DOHH2 (cell line): Measurements from ENCODE around the gene CREB3L2.

Experiments used
- H3F3A ChIP-seq: fragments of 200-600 bp; sonication (generic), shearing (Covaris generic); 2 replicates; pipeline ENCODE4 v1.6.0; 2016; ENCODE audit warnings: antibody characterized with exemption, mild to moderate bottlenecking; ENCODE audit not compliant: control insufficient read depth, insufficient read depth
- H3K27ac ChIP-seq: fragments of 200-600 bp; sonication (generic); 2 replicates; pipeline ENCODE4 v1.5.1; 2014; ENCODE audit warnings: low read depth, mild to moderate bottlenecking, low read length, moderate library complexity
- H3K27me3 ChIP-seq: fragments of 200-600 bp; sonication (generic); 2 replicates; pipeline ENCODE4 v1.6.1; 2014; ENCODE audit warnings: mild to moderate bottlenecking, low read length, mixed read lengths; ENCODE audit not compliant: control insufficient read depth
- H3K36me3 ChIP-seq: fragments of 200-600 bp; sonication (generic); 2 replicates; pipeline ENCODE4 v1.6.1; 2014; ENCODE audit warnings: mild to moderate bottlenecking, low read length, moderate library complexity, mixed read lengths; ENCODE audit not compliant: control insufficient read depth
- H3K4me1 ChIP-seq: fragments of 200-600 bp; sonication (generic); 2 replicates; pipeline ENCODE4 v1.6.1; 2014; ENCODE audit warnings: mild to moderate bottlenecking, low read length, mixed read lengths; ENCODE audit not compliant: control insufficient read depth
- H3K4me2 ChIP-seq: fragments of 200-600 bp; sonication (generic); 2 replicates; pipeline ENCODE4 v1.6.0; 2014; ENCODE audit warnings: mild to moderate bottlenecking, low read length, moderate library complexity
- H3K4me3 ChIP-seq: fragments of 200-600 bp; sonication (generic); 2 replicates; pipeline ENCODE4 v1.5.1; 2014; ENCODE audit warnings: mild to moderate bottlenecking, low read length, mixed read lengths
- H3K79me2 ChIP-seq: fragments of 200-600 bp; sonication (generic); 2 replicates; pipeline ENCODE4 v1.6.1; 2014; ENCODE audit warnings: mild to moderate bottlenecking, low read length, mixed read lengths; ENCODE audit not compliant: control insufficient read depth
- H3K9me2 ChIP-seq: fragments of 200-600 bp; sonication (generic); replicated peaks from 2 replicates; pipeline ENCODE4 v1.6.1; 2014; ENCODE audit warnings: mild to moderate bottlenecking, low read length, mixed read lengths; ENCODE audit not compliant: control insufficient read depth
- H3K9me3 ChIP-seq: fragments of 200-600 bp; sonication (generic); 2 replicates; pipeline ENCODE4 v1.6.1; 2014; ENCODE audit warnings: antibody characterized with exemption, low read length, mixed read lengths; ENCODE audit not compliant: control insufficient read depth, insufficient read depth
- H4K20me1 ChIP-seq: fragments of 200-600 bp; sonication (generic); 2 replicates; pipeline ENCODE4 v1.6.0; 2014; ENCODE audit warnings: low read depth, mild to moderate bottlenecking, antibody characterized with exemption, low read length, moderate library complexity; ENCODE audit not compliant: control insufficient read depth, insufficient read depth
- CTCF ChIP-seq: fragments of 200-600 bp; sonication (generic); IDR thresholded peaks from one replicate; pipeline ENCODE4 v1.5.1; 2014; ENCODE audit warnings: antibody characterized with exemption, mild to moderate bottlenecking, low read depth, low read length; ENCODE audit not compliant: poor library complexity, severe bottlenecking
- EZH2phosphoT487 ChIP-seq: fragments of 200-600 bp; sonication (generic); IDR thresholded peaks from 2 replicates; pipeline ENCODE4 v1.6.1; 2017; ENCODE audit warnings: borderline replicate concordance, mild to moderate bottlenecking, antibody characterized with exemption, low read length, moderate library complexity, mixed read lengths

The CREB3L2 gene

GRCh38 chr7:137878333-137878961, 123.4 kb downstream of the CREB3L2 start:
- no peak overlapping the region for H3K4me3 ChIP-seq
- no peaks in the 10 kb centered on the region for H3K9me2 ChIP-seq
- TF ChIP-seq EZH2phosphoT487 = no peak
- no peak for TF ChIP-seq CTCF
- no peaks in the 10 kb centered on the region for H3K9me3 ChIP-seq
- no peaks in the 10 kb centered on the region for H3K79me2 ChIP-seq
- no peaks in the 10 kb centered on the region for H4K20me1 ChIP-seq
- H3K36me3 ChIP-seq = no peaks in the 10 kb centered on the region
- H3K4me1 ChIP-seq = no peaks in the 10 kb centered on the region
- H3F3A ChIP-seq = no peaks in the 10 kb centered on the region
- no peak overlapping the region for H3K4me2 ChIP-seq
- no peak overlapping the region for H3K27ac ChIP-seq
- H3K27me3 ChIP-seq = no peaks in the 10 kb centered on the region

DNA sequence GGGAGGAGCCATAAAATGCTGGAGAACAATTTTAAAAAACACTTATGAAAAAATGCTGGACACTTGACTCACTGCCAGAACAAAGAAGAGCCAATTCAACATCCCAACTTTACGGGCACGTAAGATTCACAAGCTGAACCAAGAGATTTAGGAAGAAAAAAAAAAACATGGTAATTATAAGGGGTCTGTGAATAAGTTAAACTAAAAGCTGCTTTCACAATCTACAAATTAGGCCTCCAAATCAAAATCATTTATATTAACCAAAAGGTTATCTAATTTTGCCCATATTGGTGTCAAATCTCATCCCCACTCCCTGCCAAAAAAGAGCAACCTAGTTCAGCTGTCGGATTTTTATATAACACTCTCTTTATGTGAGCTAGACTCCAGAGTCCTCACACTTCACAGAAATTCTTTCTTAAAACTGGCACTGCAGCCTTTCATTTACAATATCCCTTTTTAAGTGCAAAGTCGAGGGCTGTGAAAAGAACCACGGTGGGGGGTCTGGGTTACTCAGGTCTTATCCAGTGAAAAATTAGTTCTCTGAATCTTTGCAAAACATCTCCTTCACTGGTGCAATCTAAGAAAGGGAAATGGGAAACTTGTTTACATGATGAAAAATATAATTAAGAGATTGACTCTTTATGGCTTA, 124.7 kb downstream of the CREB3L2 start:
- Histone ChIP-seq H4K20me1 (no peaks in the 10 kb centered on the region), H3K27me3 (no peaks in the 10 kb centered on the region), H3K4me3 (no peak overlapping the region), H3K9me2 (no peaks in the 10 kb centered on the region), H3K79me2 (no peaks in the 10 kb centered on the region), H3K9me3 (no peaks in the 10 kb centered on the region), H3K4me1 (no peaks in the 10 kb centered on the region), H3K4me2 (no peak overlapping the region), H3F3A (no peaks in the 10 kb centered on the region), H3K27ac (no peak overlapping the region), H3K36me3 (no peaks in the 10 kb centered on the region)
- TF ChIP-seq EZH2phosphoT487 (no peak), CTCF (no peak)

- no peaks in the 10 kb centered on the region for H3K9me2 ChIP-seq
- H3K9me3 ChIP-seq = no peaks in the 10 kb centered on the region
- H3K4me1 ChIP-seq = no peaks in the 10 kb centered on the region
- no peaks in the 10 kb centered on the region for H3K36me3 ChIP-seq
- no peaks in the 10 kb centered on the region for H4K20me1 ChIP-seq
- H3K4me2 ChIP-seq = no peak overlapping the region
- H3F3A ChIP-seq = no peaks in the 10 kb centered on the region
- H3K79me2 ChIP-seq = no peaks in the 10 kb centered on the region
- H3K27ac ChIP-seq = no peak overlapping the region
- H3K4me3 ChIP-seq = no peak overlapping the region
- TF ChIP-seq EZH2phosphoT487 = no peak
- no peak for TF ChIP-seq CTCF
- no peaks in the 10 kb centered on the region for H3K27me3 ChIP-seq
These were observed 126.1 kb downstream of the CREB3L2 start for GRCh38 chr7:137875746-137876145.
